ENCODE data around the gene TIMP2.

GRCh38 chr17:78944956-78945355, 19.8 kb upstream of the TIMP2 start:
- TF ChIP-seq CTCF (IDR thresholded peaks at IDR 0.05): no peak
- TF ChIP-seq POLR2A (IDR thresholded peaks at IDR 0.05): no peak

Data from heart left ventricle (tissue), 13 donors.